ENCODE data around the gene MSL2.
"Not testable (repeated sequence)": the region's sequence is repeated elsewhere in the genome, so short reads cannot be mapped to it uniquely, and the experiment has no call there.

- TF ChIP-seq LEF1 (IDR thresholded peaks at IDR 0.05; ENCODE audit: borderline replicate concordance); ARNT (IDR thresholded peaks at IDR 0.05); HDGF (IDR thresholded peaks at IDR 0.05; ENCODE audit: borderline replicate concordance); SUZ12 (IDR thresholded peaks at IDR 0.05); ELF4 (IDR thresholded peaks at IDR 0.05); PKNOX1 (IDR thresholded peaks at IDR 0.05); TARDBP (IDR thresholded peaks at IDR 0.05); FOXK2 (IDR thresholded peaks at IDR 0.05); SP1 (IDR thresholded peaks at IDR 0.05); BHLHE40 (IDR thresholded peaks at IDR 0.05; ENCODE audit: borderline replicate concordance); NFRKB (IDR thresholded peaks at IDR 0.05); L3MBTL2 (conservative IDR thresholded peaks at IDR 0.05): not testable (repeated sequence)
These were observed 26.6 kb upstream of the MSL2 start for GRCh38 chr3:136222746-136223145.
